Transverse colon (tissue), 4 donors: Measurements from ENCODE around the gene CT47B1.

Experiments used
- EP300 ChIP-seq: sonication (generic); formaldehyde crosslinking; IDR thresholded peaks from one replicate; pipeline ENCODE4 v1.6.1; 2017; ENCODE audit warnings: antibody characterized with exemption, low read depth
- POLR2A ChIP-seq: fragments of 450-650 bp; IDR thresholded peaks from one replicate; pipeline ENCODE4 v1.6.1; 2016; ENCODE audit warnings: antibody characterized with exemption, mild to moderate bottlenecking, moderate library complexity
- POLR2AphosphoS5 ChIP-seq, 3 donors: sonication (generic); formaldehyde crosslinking; IDR thresholded peaks; one replicate each; pipeline ENCODE4 v1.6.1; 2016; ENCODE audit warnings: antibody characterized with exemption in 3 of 3
- TF ChIP-seq, protein P1 (sequence below), 5 experiments: fragments of 200-600 bp in 3 of 5; fragments of 450-650 bp in 2 of 5; sonication (generic) in 3 of 5; IDR thresholded peaks; 1 replicate in 2 of 5; 2 replicates in 3 of 5; pipeline ENCODE4 v1.5.1; 2016 to 2017; ENCODE audit warnings: antibody characterized with exemption in 5 of 5, inconsistent platforms in 3 of 5, mild to moderate bottlenecking in 2 of 5, moderate library complexity in 1 of 5

GRCh38 chrX:120825146-120825545 lies 50.5 kb downstream of the CT47B1 start:
- TF ChIP-seq, protein P1, sequence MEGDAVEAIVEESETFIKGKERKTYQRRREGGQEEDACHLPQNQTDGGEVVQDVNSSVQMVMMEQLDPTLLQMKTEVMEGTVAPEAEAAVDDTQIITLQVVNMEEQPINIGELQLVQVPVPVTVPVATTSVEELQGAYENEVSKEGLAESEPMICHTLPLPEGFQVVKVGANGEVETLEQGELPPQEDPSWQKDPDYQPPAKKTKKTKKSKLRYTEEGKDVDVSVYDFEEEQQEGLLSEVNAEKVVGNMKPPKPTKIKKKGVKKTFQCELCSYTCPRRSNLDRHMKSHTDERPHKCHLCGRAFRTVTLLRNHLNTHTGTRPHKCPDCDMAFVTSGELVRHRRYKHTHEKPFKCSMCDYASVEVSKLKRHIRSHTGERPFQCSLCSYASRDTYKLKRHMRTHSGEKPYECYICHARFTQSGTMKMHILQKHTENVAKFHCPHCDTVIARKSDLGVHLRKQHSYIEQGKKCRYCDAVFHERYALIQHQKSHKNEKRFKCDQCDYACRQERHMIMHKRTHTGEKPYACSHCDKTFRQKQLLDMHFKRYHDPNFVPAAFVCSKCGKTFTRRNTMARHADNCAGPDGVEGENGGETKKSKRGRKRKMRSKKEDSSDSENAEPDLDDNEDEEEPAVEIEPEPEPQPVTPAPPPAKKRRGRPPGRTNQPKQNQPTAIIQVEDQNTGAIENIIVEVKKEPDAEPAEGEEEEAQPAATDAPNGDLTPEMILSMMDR (IDR thresholded peaks at IDR 0.05) = no peak
- no peak for TF ChIP-seq POLR2A
- TF ChIP-seq POLR2AphosphoS5 (IDR thresholded peaks at IDR 0.05) = no peak
- no peak for TF ChIP-seq EP300
